RKO (cell line): Measurements from ENCODE around the gene KDM1B.
"Not testable (repeated sequence)": the region's sequence is repeated elsewhere in the genome, so short reads cannot be mapped to it uniquely, and the experiment has no call there.

Experiments used
- DNase-seq: peaks from one replicate; pipeline ENCODE4 v3.0.0-alpha.2; 2016; ENCODE audit warnings: low spot score

The KDM1B gene

DNA sequence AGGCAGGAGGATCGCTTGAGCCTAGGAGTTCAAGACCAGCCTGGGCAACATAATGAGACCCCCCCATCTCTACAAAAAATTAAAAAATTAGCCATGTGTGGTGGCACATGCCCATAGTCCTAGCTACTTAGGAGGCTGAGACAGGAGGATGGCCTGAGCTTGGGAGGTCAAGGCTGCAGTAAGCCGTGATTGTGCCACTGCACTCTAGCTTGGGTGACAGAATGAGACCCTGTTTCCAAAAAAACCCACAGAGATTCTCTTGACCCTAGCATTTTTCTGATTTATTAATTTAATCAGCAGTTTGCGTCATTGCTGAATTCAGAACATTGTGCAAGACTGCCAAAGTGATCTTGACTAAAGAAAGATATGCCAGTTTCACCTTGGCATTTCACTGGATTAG lies 36.8 kb downstream of the KDM1B start:
- no peak for DNase-seq

DNA sequence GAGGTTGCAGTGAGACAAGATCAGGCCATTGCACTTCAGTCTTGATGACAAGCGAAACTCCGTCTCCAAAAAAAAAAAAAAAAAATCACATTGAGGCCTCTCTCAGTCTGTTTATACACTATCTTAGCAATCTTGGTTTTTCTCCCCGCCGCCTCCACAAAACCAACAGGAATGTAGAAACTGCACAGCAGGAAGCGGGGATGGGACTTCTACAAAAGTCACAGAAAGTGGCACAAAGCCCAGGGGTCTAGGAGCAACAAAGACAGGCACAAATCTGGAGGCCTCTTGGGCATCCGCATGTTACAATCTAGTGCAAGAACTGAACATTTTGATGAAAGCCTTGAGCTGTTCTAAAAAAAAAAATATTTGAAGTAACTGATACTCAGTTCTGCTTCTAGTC lies 48.6 kb downstream of the KDM1B start:
- DNase-seq = no peak

DNA sequence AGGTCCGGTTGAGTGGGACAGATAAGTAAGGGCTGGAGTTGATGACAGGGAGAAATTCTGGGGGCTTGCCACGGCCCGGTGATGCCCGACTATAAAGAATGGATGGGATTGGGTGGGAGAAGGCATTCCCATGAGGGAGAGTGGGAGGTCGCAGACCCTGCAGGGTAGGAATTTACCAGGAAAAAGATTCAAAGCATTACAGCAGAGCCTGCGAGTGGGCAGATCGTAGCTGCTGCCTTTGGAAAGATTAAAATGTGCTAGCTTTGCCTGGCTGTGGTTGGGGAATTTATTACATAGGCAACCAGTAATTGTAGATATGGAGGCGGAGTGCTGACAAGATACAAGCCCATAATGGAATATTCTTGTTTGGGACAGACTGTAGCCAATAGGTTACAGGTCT lies 49.5 kb downstream of the KDM1B start:
- no peak for DNase-seq

DNA sequence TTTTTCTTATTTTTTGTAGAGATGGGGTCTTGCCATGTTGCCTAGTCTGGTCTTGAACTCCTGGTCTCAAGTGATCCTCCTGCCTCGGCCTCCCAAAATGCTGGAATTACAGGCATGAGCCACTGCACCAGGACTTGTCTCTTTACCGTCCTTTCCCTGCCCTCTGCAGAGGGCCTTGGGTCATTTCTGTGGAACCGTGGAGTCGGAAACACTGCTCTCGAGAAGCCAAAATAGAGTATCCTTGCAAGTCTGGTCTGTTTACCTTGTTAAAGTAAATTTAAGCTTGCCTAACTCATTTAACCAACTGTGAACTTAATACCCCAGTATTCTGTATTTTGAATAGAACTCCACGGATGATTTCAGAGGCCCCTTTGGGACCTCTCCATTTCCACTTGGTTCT lies 51.4 kb downstream of the KDM1B start:
- no peak for DNase-seq

DNA sequence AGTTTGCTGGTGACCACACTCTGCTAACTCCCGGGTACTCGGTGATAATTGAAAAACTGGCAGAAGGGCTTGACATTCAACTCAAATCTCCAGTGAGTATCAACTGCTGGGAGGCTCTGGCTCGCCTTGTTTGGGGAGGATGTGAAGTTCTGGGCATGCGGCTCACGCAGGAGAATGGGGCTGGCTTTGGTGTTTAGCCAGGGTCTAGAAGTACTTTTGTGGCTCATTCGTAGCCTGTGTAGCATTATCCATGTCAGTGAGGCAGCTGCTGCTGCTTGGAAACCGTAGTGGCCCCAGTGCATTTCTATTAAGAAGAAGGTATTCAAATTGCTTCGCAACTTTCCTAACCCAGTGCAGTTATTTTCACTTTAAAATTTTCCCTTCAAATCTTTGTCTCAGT lies 52.2 kb downstream of the KDM1B start:
- no peak for DNase-seq

DNA sequence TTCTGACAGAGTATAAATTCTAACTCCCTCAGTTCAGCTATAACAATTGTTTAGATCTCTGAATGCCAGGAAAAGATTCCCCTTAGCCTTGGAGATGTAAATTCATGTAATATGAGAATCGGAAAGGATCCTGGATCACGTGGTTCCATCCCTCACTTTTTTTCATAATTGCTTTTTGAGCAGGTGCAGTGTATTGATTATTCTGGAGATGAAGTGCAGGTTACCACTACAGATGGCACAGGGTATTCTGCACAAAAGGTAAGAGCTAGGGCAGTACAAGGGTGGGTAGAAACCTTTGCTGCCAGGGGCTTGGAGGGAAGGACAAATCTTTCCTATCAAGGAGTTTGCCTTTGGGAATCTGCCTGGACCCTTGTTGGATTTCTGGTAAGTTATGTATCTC lies 52.7 kb downstream of the KDM1B start:
- DNase-seq = no peak

DNA sequence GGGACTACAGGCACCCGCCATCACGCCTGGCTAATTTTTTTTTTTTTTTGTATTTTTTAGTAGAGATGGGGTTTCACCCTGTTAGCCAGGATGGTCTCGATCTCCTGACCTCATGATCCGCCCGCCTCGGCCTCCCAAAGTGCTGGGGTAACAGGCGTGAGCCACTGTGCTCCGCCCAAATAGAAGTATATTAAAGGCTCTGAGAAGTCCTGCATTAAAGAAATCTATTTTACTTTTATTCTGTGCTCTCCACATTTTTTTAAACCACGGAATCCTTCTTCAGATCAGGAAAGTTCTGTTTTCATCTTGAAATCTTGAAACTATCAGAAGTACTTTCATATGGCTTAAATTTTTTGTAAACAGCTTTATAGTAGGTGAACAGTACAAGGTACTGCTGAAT lies 53.6 kb downstream of the KDM1B start:
- not testable (repeated sequence) for DNase-seq

DNA sequence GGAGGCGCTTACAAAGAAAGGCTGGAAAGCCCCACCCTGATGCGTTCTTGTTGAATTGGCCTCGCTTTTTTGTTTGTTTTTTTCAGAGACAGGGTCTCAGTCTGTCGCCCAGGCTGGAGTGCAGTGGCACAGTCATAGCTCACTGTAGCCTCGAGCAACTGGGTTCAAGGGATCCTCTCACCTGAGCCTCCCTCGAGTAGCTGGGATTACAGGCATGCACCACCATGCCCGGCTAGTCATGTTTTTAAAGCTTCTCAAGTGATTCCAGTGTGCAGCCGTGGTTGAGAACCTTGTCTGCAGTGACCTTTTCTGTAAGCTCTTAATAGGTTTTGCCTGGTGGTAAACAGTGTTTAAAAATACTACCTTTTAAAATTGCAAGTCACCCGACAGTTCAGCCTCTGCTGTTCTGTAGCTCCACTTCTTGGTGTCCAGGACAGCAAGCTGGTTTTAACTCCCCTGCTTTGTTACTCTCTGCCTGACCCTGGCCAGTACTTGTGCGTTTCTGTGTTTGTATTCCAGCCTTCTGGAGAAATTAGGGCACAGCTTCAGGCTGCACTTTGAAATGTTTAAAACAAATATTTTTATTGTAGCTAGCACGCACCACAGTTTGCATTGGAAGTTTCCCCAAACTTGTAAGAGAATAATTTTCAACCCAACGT lies 54.4 kb downstream of the KDM1B start:
- no peak for DNase-seq

DNA sequence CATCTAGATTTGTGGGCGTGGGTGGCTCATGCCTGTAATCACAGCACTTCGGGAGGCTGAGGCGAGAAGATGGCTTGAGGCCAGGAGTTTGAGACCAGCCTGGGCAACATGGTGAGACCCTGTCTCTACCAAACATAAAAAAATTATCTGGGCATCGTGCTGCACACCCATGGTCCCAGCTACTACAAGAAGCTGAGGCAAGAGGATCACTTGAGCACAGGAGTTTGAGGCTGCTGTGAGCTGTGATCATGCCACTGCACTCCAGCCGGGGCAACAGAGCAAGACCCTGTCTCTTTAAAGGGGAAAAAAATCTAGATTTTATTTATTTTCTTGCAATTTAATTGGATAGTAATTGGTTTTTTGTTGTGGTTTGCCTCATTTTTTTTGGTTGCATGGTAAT lies 55.5 kb downstream of the KDM1B start:
- DNase-seq = no peak

DNA sequence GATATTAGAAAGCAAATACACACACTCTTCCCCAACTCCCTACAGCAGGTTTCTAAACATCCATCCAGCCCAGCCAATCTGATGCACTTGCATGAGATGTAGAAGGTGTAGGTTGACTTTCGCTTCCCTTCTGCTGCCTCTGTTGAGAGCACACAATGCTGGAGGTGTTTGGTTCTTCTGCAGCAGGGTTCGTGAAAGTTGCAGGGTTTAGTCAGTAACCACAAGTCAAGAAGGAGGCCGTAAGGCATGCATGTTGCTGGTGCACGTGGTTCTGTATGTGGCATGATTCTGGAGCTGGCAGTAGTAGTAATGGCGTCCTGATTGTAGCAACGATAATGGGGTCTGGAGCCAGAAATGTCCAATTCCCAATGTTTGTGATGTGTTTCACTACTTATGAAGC lies 56.1 kb downstream of the KDM1B start:
- DNase-seq = no peak

DNA sequence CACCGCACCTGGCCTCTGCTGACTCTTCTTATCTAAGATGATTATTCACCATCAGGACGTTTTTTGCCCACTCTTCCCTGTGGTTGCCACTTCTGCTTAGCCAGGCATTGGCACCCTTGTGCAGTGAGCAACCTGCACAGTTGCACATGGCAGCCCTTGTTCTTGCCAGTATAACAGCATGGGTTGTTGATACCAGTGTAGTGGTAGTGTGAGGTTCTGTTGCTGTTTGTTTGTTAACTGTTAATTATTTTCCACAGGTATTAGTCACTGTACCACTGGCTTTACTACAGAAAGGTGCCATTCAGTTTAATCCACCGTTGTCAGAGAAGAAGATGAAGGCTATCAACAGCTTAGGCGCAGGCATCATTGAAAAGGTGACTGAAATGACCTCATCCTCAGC lies 57.0 kb downstream of the KDM1B start:
- no peak for DNase-seq

DNA sequence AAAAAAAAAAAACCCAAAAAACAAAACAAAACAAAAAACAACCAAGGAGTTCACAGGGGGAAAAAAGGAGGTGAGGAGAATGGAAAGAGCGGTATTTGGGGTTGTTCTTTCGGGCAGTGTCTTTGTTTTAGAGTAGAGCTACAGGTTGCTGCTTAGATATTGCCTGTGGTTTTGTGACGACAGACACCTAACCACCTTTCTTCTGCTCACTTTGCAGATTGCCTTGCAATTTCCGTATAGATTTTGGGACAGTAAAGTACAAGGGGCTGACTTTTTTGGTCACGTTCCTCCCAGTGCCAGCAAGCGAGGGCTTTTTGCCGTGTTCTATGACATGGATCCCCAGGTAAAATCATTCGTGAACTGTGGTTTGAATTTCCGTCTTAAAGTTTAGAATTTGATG lies 58.2 kb downstream of the KDM1B start:
- DNase-seq = no peak

DNA sequence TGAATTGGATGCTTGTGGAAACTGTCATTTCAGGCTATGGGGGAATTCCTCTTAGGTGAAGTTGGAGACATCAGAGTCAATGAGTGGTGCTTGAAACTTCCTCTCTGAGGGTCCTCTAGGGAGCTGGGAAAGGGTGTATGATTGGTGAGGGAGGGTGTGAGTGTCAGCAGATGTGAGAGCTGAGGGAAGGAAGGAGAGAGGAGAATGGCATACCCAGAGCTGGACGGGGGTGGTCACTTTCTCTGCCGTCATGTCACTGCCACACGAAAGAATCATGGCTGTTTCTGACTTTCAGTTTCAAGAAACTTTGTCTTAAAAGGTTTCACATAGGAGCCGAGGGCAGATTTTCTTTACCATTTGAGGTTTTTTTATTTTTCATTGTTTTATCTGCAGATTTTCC lies 58.8 kb downstream of the KDM1B start:
- no peak for DNase-seq

DNA sequence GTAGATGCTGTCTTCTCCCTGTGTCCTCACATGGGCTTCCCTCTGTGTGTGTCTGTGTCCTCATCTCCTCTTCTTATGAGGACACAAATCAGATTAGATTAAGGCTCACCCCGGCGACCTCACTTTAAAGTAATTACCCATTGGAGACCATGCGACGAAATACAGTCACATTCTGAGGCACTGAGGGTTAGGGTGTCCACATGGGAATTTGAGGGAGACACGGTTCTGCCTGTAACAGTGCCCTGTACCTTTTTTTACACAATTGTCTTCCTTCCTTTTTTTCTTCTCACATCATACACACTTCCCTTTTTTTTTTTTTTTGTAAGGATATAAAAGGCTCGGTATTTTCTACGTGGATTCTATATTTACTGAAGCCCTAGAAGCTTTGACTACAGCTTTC lies 60.2 kb downstream of the KDM1B start:
- no peak for DNase-seq

DNA sequence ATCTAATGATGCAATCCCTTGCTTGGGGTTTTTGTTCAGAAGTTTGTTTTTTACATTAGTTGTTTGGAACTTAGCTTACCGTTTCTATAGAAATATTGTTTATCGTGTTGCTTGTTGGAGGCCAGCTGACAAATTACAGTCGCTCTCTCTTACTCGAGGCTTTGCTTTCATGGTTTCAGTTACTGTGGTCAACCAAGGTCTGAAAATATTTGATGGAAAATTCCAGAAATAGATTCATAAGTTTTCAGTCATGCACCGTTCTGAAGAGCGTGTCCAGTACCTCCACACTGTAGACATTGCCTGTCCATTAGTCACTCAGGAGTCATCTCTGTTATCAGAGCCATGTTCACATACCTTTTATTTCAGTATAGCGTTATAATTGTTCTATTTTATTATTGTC lies 61.2 kb downstream of the KDM1B start:
- no peak for DNase-seq

DNA sequence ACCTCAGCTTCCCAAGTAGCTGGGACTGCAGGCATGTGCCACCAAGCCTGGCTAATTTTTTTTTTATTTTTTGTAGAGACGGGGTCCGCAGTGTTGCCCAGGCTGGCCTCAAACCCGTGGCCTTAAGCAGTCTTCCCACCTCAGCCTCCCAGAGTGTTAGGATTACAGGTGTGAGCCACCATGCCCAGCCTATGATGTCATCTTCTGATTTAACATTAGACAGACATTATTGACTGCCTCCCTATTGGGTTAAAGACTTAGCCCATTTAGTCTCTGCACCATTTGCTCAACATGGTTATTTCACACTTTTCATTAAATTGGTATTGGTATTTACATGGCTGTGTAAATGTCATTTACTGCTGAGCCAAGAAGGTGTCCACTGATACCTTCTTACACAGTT lies 63.0 kb downstream of the KDM1B start:
- no peak for DNase-seq

DNA sequence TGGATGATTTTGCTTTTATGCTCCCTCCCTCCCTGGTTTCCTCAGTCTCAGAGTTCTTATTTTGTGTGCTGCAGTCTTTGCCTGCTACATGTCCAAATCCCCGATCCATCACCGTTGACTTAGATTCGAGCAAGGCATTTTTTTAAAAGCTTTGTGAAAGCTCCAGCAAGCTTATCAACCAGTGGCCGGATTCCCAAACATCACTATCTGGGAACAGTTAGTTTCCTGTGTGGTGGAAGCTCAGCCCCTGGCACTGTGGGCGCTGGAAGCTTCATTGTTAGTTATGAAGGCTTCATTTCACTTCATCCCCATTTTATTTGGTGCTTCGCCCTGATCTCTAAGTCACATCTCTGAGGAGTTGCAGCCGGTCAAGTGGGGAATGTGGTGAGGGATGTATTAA lies 64.4 kb downstream of the KDM1B start:
- DNase-seq = no peak

DNA sequence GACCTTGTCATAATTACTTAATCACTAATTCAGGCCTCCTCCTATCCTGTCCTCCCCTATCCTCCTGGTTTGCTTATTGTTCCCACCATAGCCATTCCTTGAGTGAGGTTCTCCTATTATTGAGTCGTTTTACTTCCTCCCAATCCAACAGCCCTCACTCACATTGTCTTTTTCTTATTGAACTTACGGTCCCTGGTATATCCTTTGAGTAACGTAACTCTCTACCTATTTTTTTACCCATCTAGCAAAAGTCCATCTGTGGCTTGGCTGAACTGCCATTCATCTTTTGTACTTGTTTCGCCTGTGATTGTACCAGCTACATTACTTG lies 66.0 kb downstream of the KDM1B start:
- no peak for DNase-seq

DNA sequence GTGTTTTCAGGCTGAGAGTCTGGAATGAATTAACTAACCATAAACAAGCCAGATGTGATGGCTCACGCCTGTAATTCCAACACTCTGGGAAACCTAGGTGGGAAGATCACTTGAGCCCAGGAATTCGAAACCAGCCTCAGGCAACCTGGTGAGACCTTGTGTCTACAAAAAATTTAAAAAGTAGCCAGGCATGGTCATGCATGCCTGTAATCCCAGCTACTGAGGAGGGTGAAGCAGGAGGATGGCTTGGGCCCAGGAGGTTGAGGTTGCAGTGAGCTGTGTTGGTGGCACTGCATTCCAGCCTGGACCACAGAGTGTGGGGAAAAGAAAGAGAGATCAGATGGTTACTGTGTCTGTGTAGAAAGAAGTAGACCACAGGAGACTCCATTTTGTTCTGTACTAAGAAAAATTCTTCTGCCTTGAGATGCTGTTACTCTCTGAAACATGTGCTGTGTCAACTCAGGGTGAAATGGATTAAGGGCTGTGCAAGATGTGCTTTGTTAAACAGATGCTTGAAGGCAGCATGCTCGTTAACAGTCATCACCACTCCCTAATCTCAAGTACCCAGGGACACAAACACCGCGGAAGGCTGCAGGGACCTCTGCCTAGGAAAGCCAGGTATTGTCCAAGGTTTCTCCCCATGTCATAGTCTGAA lies 71.4 kb downstream of the KDM1B start:
- DNase-seq = not testable (repeated sequence)

DNA sequence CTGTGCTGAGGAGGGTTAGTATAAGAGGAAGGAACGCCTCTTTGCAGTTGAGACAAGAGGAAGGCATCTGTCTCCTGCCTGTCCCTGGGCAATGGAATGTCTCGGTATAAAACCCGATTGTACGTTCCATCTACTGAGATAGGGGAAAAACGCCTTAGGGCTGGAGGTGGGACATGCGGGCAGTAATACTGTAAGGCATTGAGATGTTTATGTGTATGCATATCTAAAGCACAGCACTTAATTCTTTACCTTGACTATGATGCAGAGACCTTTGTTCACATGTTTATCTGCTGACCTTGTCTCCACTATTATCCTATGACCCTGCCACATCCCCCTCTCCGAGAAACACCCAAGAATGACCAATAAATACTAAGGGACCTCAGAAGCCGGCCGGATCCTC lies 71.9 kb downstream of the KDM1B start:
- DNase-seq = not testable (repeated sequence)

DNA sequence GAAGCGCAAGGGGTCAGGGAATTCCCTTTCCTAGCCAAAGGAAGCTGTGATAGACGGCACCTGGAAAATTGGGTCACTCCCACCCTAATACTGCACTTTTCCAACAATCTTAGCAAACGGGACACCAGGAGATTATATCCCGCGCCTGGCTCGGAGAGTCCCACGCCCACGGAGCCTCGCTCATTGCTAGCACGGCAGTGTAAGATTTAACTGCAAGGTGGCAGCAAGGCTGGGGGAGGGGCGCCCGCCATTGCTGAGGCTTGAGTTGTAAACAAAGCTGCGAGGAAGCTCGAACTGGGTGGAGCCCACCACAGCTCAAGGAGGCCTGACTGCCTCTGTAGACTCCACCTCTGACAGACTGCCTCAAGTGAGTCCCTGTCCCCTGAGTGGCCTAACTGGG lies 73.4 kb downstream of the KDM1B start:
- DNase-seq = not testable (repeated sequence)

DNA sequence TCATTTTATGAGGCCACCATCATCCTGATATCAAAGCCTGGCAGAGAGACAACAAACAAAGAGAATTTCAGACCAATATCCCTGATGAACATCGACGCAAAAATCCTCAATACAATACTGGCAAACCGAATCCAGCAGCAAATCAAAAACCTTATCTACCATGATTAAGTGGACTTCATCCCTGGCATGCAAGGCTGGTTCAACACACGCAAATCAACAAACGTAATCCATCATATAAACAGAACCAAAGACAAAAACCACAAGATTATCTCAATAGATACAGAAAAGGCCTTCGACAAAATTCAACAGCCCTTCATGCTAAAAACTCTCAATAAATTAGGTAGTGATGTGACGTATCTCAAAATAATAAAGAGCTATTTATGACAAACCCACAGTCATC lies 76.6 kb downstream of the KDM1B start:
- DNase-seq = not testable (repeated sequence)

DNA sequence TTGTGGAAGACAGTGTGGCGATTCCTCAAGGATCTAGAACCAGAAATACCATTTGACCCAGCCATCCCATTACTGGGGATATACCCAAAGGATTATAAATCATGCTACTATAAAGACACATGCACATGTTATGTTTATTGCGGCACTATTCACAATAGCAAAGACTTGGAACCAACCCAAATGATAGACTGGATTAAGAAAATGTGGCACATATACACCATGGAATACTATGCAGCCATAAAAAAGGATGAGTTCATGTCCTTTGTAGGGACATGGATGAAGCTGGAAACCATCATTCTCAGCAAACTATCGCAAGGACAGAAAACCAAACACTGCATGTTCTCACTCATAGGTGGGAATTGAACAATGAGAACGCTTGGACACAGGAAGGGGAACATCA lies 78.5 kb downstream of the KDM1B start:
- DNase-seq = not testable (repeated sequence)

DNA sequence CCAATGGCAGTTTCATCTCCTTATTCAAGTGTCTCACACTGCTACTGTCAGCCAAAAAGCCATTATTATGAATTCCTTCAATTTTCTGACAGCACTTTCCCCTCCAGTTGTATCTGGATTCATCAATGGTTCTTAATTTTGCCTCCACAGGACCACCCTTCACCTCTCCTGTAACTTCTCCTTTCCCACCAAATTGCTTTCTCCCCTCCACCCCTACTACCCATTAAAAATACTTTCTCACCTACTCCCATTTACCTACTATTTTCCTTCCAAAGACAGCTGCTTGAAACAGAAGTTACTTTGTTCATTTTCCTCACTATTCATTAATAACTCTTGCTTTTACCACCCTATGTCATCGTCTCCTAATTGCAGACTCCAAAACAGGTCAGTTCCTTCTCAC lies 79.3 kb downstream of the KDM1B start:
- DNase-seq = no peak
